GM18951 (cell line): ENCODE measurements around the gene WFDC8.

Experiments used
- POLR2A ChIP-seq: IDR thresholded peaks from 4 replicates; pipeline ENCODE4 v1.6.1; 2011; ENCODE audit warnings: mild to moderate bottlenecking; ENCODE audit not compliant: insufficient read length, insufficient read depth; ENCODE audit errors: extremely low read depth
- in situ Hi-C: fragments of 300-500 bp; cut with MboI; formaldehyde crosslinking; loops from one replicate; pipeline ENCODE4 v1.12.0; 2022; ENCODE audit warnings: low sequenced_read_pairs, mixed read lengths, inconsistent platforms; ENCODE audit not compliant: unreplicated experiment

Gene WFDC8

DNA sequence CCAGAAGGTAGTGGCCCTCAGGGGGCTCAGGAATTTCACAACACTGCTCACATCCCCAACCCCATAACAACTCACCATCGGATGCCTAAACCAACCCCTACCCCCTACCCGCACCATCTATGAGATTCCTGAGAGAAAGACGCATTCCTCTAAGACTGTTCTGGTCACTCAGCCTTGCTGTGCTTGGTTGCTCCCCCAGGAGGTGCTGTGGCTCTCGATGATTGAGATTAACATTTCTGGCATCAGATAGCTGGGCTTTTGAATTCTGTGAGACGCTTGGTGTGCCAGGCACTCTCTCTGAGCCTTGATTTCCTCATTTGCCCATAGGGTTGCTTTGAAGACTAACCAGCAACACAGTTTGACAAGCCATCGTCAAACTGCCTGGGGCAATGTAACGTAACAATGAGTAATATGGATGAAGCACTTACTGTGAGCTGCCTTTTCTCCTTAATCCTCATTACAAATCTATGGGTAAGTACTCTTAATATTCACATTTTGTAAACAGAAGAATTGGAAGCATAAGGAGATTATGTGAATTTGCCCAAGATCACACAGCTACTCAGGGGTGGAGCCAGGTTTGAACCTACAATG is 40.8 kb downstream of the WFDC8 start:
- in situ Hi-C loops: no loop called here
- TF ChIP-seq POLR2A: no peak

DNA sequence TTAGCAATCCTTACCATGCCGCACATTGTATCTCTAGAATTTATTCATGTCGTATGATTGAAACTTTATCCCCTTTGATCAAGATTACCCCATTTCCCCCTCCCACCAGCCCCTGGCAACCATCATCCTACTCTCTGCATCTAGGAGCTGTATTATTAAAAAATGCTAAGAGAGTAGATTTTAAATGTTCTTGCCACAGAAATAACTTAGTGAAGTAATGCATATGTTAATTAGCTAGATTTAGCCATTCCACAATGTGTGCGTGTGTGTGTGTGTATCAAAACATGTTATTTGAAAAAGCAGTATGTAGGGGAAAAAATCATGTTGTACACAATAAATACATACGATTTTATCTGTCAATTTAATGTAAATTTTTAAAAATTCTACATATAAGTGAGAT is 51.8 kb downstream of the WFDC8 start:
- in situ Hi-C loops: no loop called here
- TF ChIP-seq POLR2A: no peak

- in situ Hi-C loops: no loop called here
- no peak for TF ChIP-seq POLR2A
These were observed 55.3 kb downstream of the WFDC8 start for GRCh38 chr20:45523821-45524220.

DNA sequence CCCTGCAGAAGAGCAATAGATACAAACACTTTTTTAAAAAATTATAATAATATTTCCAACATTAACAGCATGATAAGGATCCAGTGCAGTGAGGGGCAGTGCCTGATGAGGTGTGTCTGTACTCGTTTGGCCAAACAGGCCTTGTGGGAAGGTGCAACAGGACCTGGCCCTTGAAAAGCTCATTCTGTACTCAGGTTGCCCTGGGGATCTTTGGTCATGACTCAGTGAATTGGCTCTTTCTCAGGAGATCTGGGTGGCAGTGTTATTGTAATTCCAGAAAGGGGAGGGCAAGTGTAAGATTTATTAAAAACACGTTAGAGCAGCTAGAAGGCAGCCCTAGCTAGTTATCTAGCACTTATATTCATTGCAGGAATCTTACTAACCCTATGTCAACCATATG is 60.8 kb downstream of the WFDC8 start:
- in situ Hi-C loops: no loop called here
- no peak for TF ChIP-seq POLR2A

GRCh38 chr20:45515147-45515913 is 63.8 kb downstream of the WFDC8 start, which contains the start of gene SPINT3:
Gene SPINT3 (minus strand): TSS chr20:45515622. CDS start chr20:45515608, 14 bp downstream.
- TF ChIP-seq POLR2A: no peak
- in situ Hi-C loops: no loop called here

GRCh38 chr20:45510242-45510862 is 68.7 kb downstream of the WFDC8 start:
- TF ChIP-seq POLR2A: no peak
- in situ Hi-C loops: no loop called here

GRCh38 chr20:45509091-45509490 is 70.0 kb downstream of the WFDC8 start:
- in situ Hi-C loops: no loop called here
- no peak for TF ChIP-seq POLR2A

GRCh38 chr20:45508068-45508886 is 70.8 kb downstream of the WFDC8 start:
- in situ Hi-C loops: no loop called here
- no peak for TF ChIP-seq POLR2A

DNA sequence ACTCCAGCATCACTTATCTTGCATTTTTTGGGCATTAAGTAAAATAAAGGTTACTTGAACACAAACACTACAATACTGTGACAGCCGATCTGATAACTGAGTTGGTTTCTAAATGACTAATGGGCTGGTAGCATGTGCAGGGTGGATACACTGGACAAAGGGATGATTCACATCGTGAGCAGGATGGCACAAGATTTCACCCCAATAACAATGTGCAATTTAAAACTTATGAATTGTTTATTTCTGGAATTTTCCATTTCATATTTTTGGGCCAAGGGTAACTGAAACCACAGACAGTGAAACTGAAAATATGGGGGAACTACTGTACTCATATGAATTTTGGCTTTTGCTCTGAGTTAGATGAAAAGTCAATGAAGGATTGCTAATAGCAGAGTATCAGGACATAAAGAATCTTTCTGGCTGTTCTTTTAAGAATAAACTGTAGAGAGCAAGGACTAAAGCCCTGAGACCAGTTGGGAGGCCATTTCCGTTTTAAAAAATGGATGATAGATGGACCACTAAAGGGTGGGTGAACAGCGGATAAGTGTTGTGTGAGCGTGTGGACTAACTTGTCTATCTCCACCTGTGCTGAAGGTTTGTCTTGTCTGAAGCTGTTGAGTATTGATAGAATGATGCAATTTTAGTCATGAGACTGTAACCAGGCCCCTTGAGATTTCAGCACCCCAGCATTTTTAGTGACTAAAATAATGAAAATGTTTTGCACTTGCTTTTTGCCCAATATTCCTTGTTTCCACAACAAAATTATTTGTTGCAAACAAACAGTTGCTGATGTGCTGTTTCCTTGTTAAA is 71.9 kb downstream of the WFDC8 start:
- in situ Hi-C loops: no loop called here
- no peak for TF ChIP-seq POLR2A

- TF ChIP-seq POLR2A: no peak
- in situ Hi-C loops: no loop called here
These were observed 72.7 kb downstream of the WFDC8 start for GRCh38 chr20:45506398-45506797.

GRCh38 chr20:45503403-45503802 is 75.7 kb downstream of the WFDC8 start:
- in situ Hi-C loops: no loop called here
- no peak for TF ChIP-seq POLR2A

- in situ Hi-C loops: no loop called here
- no peak for TF ChIP-seq POLR2A
These were observed 76.5 kb downstream of the WFDC8 start for GRCh38 chr20:45502561-45502960.
